Gastrocnemius medialis (tissue), 4 donors: ENCODE data around the gene ZNF345. TPM values are rescaled to one million over a fixed set of nuclear protein-coding genes. Genes with fewer than 3 reads are reported as not detected.

Source experiments
- ATAC-seq, 2 donors: fragments of 150-250 bp; one replicate each; pipeline ENCODE4 v1.9.1; 2016
- DNase-seq, 2 donors: peaks; one replicate each; pipeline ENCODE4 v3.0.0-alpha.2; 2019
- H3K27ac ChIP-seq, 4 donors: fragments of 200-600 bp; sonication (generic); 1 replicate in 1 of 4; 2 replicates in 3 of 4; pipeline ENCODE4 v1.5.1; 2016 to 2018; ENCODE audit warnings: mild to moderate bottlenecking in 2 of 4, moderate library complexity in 1 of 4
- H3K27me3 ChIP-seq, 3 donors: fragments of 200-600 bp; sonication (generic) in 2 of 3; 1 replicate in 1 of 3; 2 replicates in 2 of 3; pipeline versions ENCODE4 v1.5.1 to v1.6.0; 2016 to 2019; ENCODE audit warnings: mild to moderate bottlenecking in 1 of 3, moderate library complexity in 1 of 3
- H3K36me3 ChIP-seq, 2 donors: fragments of 200-600 bp; sonication (generic) in 1 of 2; one replicate each; pipeline ENCODE4 v1.5.1; 2017 to 2018
- H3K4me1 ChIP-seq, 2 donors: fragments of 200-600 bp; sonication (generic) in 1 of 2; one replicate each; pipeline ENCODE4 v1.5.1; 2016 to 2017; ENCODE audit warnings: mild to moderate bottlenecking in 2 of 2
- H3K4me3 ChIP-seq, 4 donors: fragments of 200-600 bp; sonication (generic) in 3 of 4; 1 replicate in 1 of 4; 2 replicates in 3 of 4; pipeline ENCODE4 v1.5.1; 2016 to 2019; ENCODE audit warnings: mild to moderate bottlenecking in 2 of 4
- H3K9me3 ChIP-seq, 3 donors: fragments of 200-600 bp; sonication (generic) in 2 of 3; 1 replicate in 1 of 3; 2 replicates in 2 of 3; pipeline ENCODE4 v1.5.1; 2016 to 2019
- CTCF ChIP-seq, 5 experiments: fragments of 450-650 bp in 3 of 5; fragments of 200-600 bp in 2 of 5; sonication (generic) in 2 of 5; IDR thresholded peaks in 4 of 5; conservative IDR thresholded peaks in 1 of 5; 1 replicate in 4 of 5; 2 replicates in 1 of 5; pipeline ENCODE4 v1.5.1; 2016 to 2019; ENCODE audit warnings: antibody characterized with exemption in 5 of 5, mild to moderate bottlenecking in 3 of 5, moderate library complexity in 3 of 5
- POLR2A ChIP-seq, 2 donors: fragments of 450-650 bp; IDR thresholded peaks; one replicate each; pipeline ENCODE4 v1.6.1; 2017; ENCODE audit warnings: antibody characterized with exemption in 2 of 2, mild to moderate bottlenecking in 2 of 2, moderate library complexity in 2 of 2
- in situ Hi-C, 4 donors: fragments of 200-750 bp; cut with MboI; loops; one replicate each; pipeline versions ENCODE4 v1.15.0 to v1.8.0; 2017; ENCODE audit warnings: low sequenced_read_pairs in 4 of 4
- intact Hi-C: fragments of 100-400 bp; cut with DNase I; formaldehyde crosslinking; loops from one replicate; pipeline ENCODE4 v1.15.1; 2023; ENCODE audit warnings: low total_unique reads
- total RNA-seq, 4 donors: library from RNA; depleted of rRNA; stranded (reverse); fragments of >200 nt; gene quantifications; one replicate each; pipeline versions ENCODE4 v1.1.0 to v1.2.3, GENCODE V29; 2016

ZNF345 gene
- total RNA-seq, 4 donors from 2014 or later = 0.36 to 3.9 (median 0.51) TPM

GRCh38 chr19:36821758-36822157, 28.9 kb upstream of the ZNF345 start:
- in situ Hi-C loops = no loop called here
- intact Hi-C loops = no loop called here
- no peak overlapping the region for H3K27ac ChIP-seq
- H3K27me3 ChIP-seq = no peaks in the 10 kb centered on the region
- H3K4me1 ChIP-seq = no peaks in the 10 kb centered on the region
- H3K9me3 ChIP-seq = peaks cover 3 to 95% (median 78%) of the 10 kb centered on the region in 3 donors
- H3K4me3 ChIP-seq = peak overlapping the region in 1 of 4 donors; percentile 26
- no peak for DNase-seq
- no peak for TF ChIP-seq CTCF (IDR thresholded peaks at IDR 0.05 in 4 of 5, conservative IDR thresholded peaks at IDR 0.05 in 1 of 5)
- no peak for TF ChIP-seq POLR2A (IDR thresholded peaks at IDR 0.05)
- H3K36me3 ChIP-seq = peaks cover 14 to 95% of the 10 kb centered on the region in 2 donors
- ATAC-seq = no peak

- peaks cover 11 to 72% of the 10 kb centered on the region in 2 donors for H3K36me3 ChIP-seq
Observed at GRCh38 chr19:36833430-36833829, 17.2 kb upstream of the ZNF345 start.

GRCh38 chr19:36837176-36837905, 13.3 kb upstream of the ZNF345 start:
- in situ Hi-C loops (loop anchor here in 1 of 4 donors (10.0 kb wide), 1 partner anchor 627 kb away; the partner anchor contains the start of genes ZNF569 and ZNF570), intact Hi-C loops (loop anchor here (5.0 kb wide), 1 partner anchor 265 kb away; the partner anchor contains the start of gene ZNF529)
- no peaks in the 10 kb centered on the region for H3K27me3 ChIP-seq
- peaks cover 3 to 41% (median 3%) of the 10 kb centered on the region in 3 donors for H3K9me3 ChIP-seq
- H3K36me3 ChIP-seq = peaks cover 8 to 56% of the 10 kb centered on the region in 2 donors
- no peak for DNase-seq
- peak overlapping the region; percentile 74 to 90 (median 86) for H3K27ac ChIP-seq
- peak; percentile 1 to 8 for ATAC-seq
- peaks cover 8 to 9% of the 10 kb centered on the region in 2 donors for H3K4me1 ChIP-seq
- peak overlapping the region; percentile 68 to 87 (median 79) for H3K4me3 ChIP-seq
- TF ChIP-seq POLR2A (IDR thresholded peaks at IDR 0.05) (no peak), CTCF (IDR thresholded peaks at IDR 0.05 in 4 of 5, conservative IDR thresholded peaks at IDR 0.05 in 1 of 5) (no peak)

More at GRCh38 chr19:36833430-36833829, 17.2 kb upstream of the ZNF345 start:
- no peak for TF ChIP-seq CTCF (IDR thresholded peaks at IDR 0.05 in 4 of 5, conservative IDR thresholded peaks at IDR 0.05 in 1 of 5)
- TF ChIP-seq POLR2A (IDR thresholded peaks at IDR 0.05) = no peak
- no peak overlapping the region for H3K27ac ChIP-seq
- peaks cover 4 to 8% of the 10 kb centered on the region in 2 donors for H3K4me1 ChIP-seq
- ATAC-seq (no peak), DNase-seq (no peak)
- intact Hi-C loops (no loop called here), in situ Hi-C loops (loop anchor here in 1 of 4 donors (10.0 kb wide), 1 partner anchor 631 kb away; the partner anchor contains the start of genes ZNF569 and ZNF570)
- no peaks in the 10 kb centered on the region for H3K27me3 ChIP-seq
- no peak overlapping the region for H3K4me3 ChIP-seq
- peaks cover 7 to 63% (median 21%) of the 10 kb centered on the region in 3 donors for H3K9me3 ChIP-seq

- intact Hi-C loops = loop anchor here (1.0 to 5.0 kb wide), 6 partner anchors 12 to 629 kb away; partner anchors contain the start of genes ZNF260, ZNF345, ZNF529 and ZNF567
- ATAC-seq (peak; percentile 98 to 99), DNase-seq (peak; percentile 74 to 85)
- in situ Hi-C loops = loop anchor here in 1 of 4 donors (10.0 kb wide), 1 partner anchor 627 kb away; the partner anchor contains the start of genes ZNF569 and ZNF570
- TF ChIP-seq POLR2A (IDR thresholded peaks at IDR 0.05) = no peak
- TF ChIP-seq CTCF (IDR thresholded peaks at IDR 0.05 in 4 of 5, conservative IDR thresholded peaks at IDR 0.05 in 1 of 5) = no peak
- Histone ChIP-seq H3K27me3 (no peaks in the 10 kb centered on the region), H3K9me3 (peaks cover 3 to 41% (median 3%) of the 10 kb centered on the region in 3 donors), H3K4me1 (peaks cover 8 to 9% of the 10 kb centered on the region in 2 donors), H3K4me3 (peak within 1 kb of the TSS; percentile 68 to 87 (median 79)), H3K27ac (peak within 1 kb of the TSS; percentile 74 to 90 (median 86)), H3K36me3 (peaks cover 2 to 54% of the 10 kb centered on the region in 2 donors)
Observed at GRCh38 chr19:36837906-36838783, 12.5 kb upstream of the ZNF345 start, which contains the start of gene ZNF790. Gene ZNF790, minus strand, starts transcription at chr19:36838387. Its CDS starts 12,768 bp downstream, at chr19:36825619.
